Measurements from ENCODE around the gene LBHD1. TPM values are rescaled to one million over a fixed set of nuclear protein-coding genes. Genes with fewer than 3 reads are reported as not detected.

The LBHD1 gene
- total RNA-seq, 1 experiment from 2014 or later: 10.4 TPM

GRCh38 chr11:62708793-62709192 lies 36.7 kb upstream of the LBHD1 start:
- WGBS (ENCODE audit: extremely low coverage, insufficient read length, low lambda C conversion rate): no CpG with 5 or more reads among the region's 7 CpGs
- Mint-ChIP-seq H3K4me1 (peaks cover 44 to 48% of the 10 kb centered on the region in 2 experiments), H3K9me3 (no peaks in the 10 kb centered on the region; a peak in 1 of 5 replicates), H3K4me3 (peak overlapping the region; percentile 84 to 91), H3K36me3 (ENCODE audit: insufficient read depth in 1 of 3, low read depth in 3 of 3) (peaks cover 26 to 45% (median 33%) of the 10 kb centered on the region in 3 experiments), H3K27me3 (ENCODE audit: low read depth) (no peaks in the 10 kb centered on the region), H3K27ac (peak overlapping the region; percentile 96 to 100 (median 98))
- no peaks in the 10 kb centered on the region for H4K20me1 ChIP-seq (ENCODE audit: control insufficient read depth, insufficient read depth, insufficient read length)
- H4K5ac ChIP-seq (ENCODE audit: insufficient read length, low read depth, low read length): peak overlapping the region; percentile 55
- peak; percentile 58 for DNase-seq
- no peaks in the 10 kb centered on the region for H3K79me1 ChIP-seq (ENCODE audit: insufficient read depth, low read depth, low read length, poor library complexity, severe bottlenecking)
- no peak overlapping the region for H2BK5ac ChIP-seq (ENCODE audit: insufficient read length, low read length)
- peak overlapping the region; percentile 91 for H3K9ac ChIP-seq (ENCODE audit: extremely low read depth, insufficient read length, low read length)
- TF ChIP-seq, protein P1, sequence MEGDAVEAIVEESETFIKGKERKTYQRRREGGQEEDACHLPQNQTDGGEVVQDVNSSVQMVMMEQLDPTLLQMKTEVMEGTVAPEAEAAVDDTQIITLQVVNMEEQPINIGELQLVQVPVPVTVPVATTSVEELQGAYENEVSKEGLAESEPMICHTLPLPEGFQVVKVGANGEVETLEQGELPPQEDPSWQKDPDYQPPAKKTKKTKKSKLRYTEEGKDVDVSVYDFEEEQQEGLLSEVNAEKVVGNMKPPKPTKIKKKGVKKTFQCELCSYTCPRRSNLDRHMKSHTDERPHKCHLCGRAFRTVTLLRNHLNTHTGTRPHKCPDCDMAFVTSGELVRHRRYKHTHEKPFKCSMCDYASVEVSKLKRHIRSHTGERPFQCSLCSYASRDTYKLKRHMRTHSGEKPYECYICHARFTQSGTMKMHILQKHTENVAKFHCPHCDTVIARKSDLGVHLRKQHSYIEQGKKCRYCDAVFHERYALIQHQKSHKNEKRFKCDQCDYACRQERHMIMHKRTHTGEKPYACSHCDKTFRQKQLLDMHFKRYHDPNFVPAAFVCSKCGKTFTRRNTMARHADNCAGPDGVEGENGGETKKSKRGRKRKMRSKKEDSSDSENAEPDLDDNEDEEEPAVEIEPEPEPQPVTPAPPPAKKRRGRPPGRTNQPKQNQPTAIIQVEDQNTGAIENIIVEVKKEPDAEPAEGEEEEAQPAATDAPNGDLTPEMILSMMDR (conservative IDR thresholded peaks at IDR 0.05): no peak
- no peaks in the 10 kb centered on the region; the same call in 1 of the 2 replicates for H3K79me2 ChIP-seq (ENCODE audit: insufficient read depth, low read length)
- no peak overlapping the region for H2BK120ac ChIP-seq (ENCODE audit: low read depth, low read length, poor library complexity, severe bottlenecking)
- no peak overlapping the region for H2BK20ac ChIP-seq (ENCODE audit: low read depth, low read length, poor library complexity, severe bottlenecking)
- H2BK12ac ChIP-seq (ENCODE audit: insufficient read length, low read depth, low read length): no peak overlapping the region
- no peaks in the 10 kb centered on the region for H3K27me3 ChIP-seq (ENCODE audit: insufficient read depth, low read length)
- H4K91ac ChIP-seq (ENCODE audit: insufficient read length, low read depth, low read length): no peak overlapping the region
- peak overlapping the region; percentile 65 for H3K18ac ChIP-seq (ENCODE audit: insufficient read length, low read depth, low read length)
- no peak overlapping the region for H3T11ph ChIP-seq (ENCODE audit: low read length)
- H2BK15ac ChIP-seq (ENCODE audit: low read depth, low read length): no peak overlapping the region
- H4K8ac ChIP-seq (replicated peaks; ENCODE audit: insufficient read length, low read depth, low read length): no peak overlapping the region
- no peak overlapping the region for H3K23ac ChIP-seq (ENCODE audit: insufficient read length, low read depth, low read length)
- H2AFZ ChIP-seq (ENCODE audit: low read length): no peak overlapping the region
- H3K4me2 ChIP-seq (ENCODE audit: insufficient read depth, insufficient read length, low read length): peak overlapping the region; percentile 99
- H3K9me3 ChIP-seq (ENCODE audit: control insufficient read depth, low read depth, low read length): no peaks in the 10 kb centered on the region
- H3K56ac ChIP-seq (ENCODE audit: insufficient read length, low read depth, low read length): no peak overlapping the region
- peak overlapping the region; percentile 90 for H3K14ac ChIP-seq (ENCODE audit: insufficient read depth, low read length)
- H2AK5ac ChIP-seq (ENCODE audit: insufficient read length, low read length): peak overlapping the region; percentile 26
- peaks cover 28% of the 10 kb centered on the region for H3K23me2 ChIP-seq (ENCODE audit: insufficient read length, low read depth, low read length, poor library complexity, severe bottlenecking)
- peak overlapping the region; percentile 92 for H3K27ac ChIP-seq (ENCODE audit: insufficient read length, low read depth, low read length)
- H3K4ac ChIP-seq (ENCODE audit: low read depth, low read length): no peak overlapping the region
- peaks cover 2% of the 10 kb centered on the region; the same call in 1 of the 2 replicates for H3K4me1 ChIP-seq (ENCODE audit: insufficient read depth, low read length)

Measured in H9 (cell line).